GM12878 (cell line): Measurements from ENCODE around the gene CCL7. TPM values are rescaled to one million over a fixed set of nuclear protein-coding genes. Genes with fewer than 3 reads are reported as not detected.

Source experiments
- polyA plus RNA-seq, 11 experiments: library from polyadenylated mRNA; depleted of rRNA in 4 of 11; unstranded in 6 of 11; stranded (reverse) in 5 of 11; fragments of >200 nt; fragmentation: Nextera tagmentation in 4 of 11; fragmentation: Illumina TruSeq in 1 of 11; extraction: Ambion mirVana in 4 of 11; extraction: Trizol in 1 of 11; gene quantifications; 1 replicate in 1 of 11; 2 replicates in 10 of 11; pipeline versions ENCODE4 v1.2.1 to v1.2.3, GENCODE V29; 2011 to 2016; ENCODE audit warnings: inconsistent platforms in 2 of 11, missing spikeins in 2 of 11, low read depth in 1 of 11
- total RNA-seq, 4 experiments: library from RNA; depleted of rRNA in 3 of 4; stranded (reverse); fragments of >200 nt in 3 of 4; fragmentation: Illumina TruSeq in 1 of 4; extraction: Trizol in 1 of 4; gene quantifications; 2 replicates each; pipeline versions ENCODE4 v1.2.1 to v1.2.3, GENCODE V29; 2013 to 2021

CCL7 gene
- total and polyA plus RNA-seq, 10 of the 15 experiments (the other 5 are each of a cell fraction or from before 2014, with no cell fraction given): not detected

Other genes with a start within 250 kb of the CCL7 start
- not detected in 2 replicates for gene CCL2, start 14.9 kb upstream of the CCL7 start, total RNA-seq (2014; rRNA removed)
- not detected in 2 replicates for gene CCL2, start 14.9 kb upstream of the CCL7 start, total RNA-seq (2014; rRNA removed; fragmentation: Illumina TruSeq; extraction: Trizol)
- not detected in 2 replicates for gene CCL2, start 14.9 kb upstream of the CCL7 start, total RNA-seq (2021)
- gene CCL2, start 14.9 kb upstream of the CCL7 start, polyA plus RNA-seq (2011; rRNA removed): 0.13 and 0.16 TPM in 2 replicates
- gene CCL2, start 14.9 kb upstream of the CCL7 start, polyA plus RNA-seq (2014; fragmentation: Illumina TruSeq; extraction: Trizol): not detected in 2 replicates
- gene CCL2, start 14.9 kb upstream of the CCL7 start, polyA plus RNA-seq (2014; fragmentation: Nextera tagmentation; extraction: Ambion mirVana): not detected
- not detected in 2 replicates for gene CCL2, start 14.9 kb upstream of the CCL7 start, polyA plus RNA-seq (2014; rRNA removed)
- gene CCL2, start 14.9 kb upstream of the CCL7 start, polyA plus RNA-seq (2016; fragmentation: Nextera tagmentation; extraction: Ambion mirVana): under 1 TPM in 1 of 2 experiments, not detected in 1; 0.18 TPM
- gene CCL11, start 15.5 kb downstream of the CCL7 start, total RNA-seq (2014; rRNA removed): not detected in 2 replicates
- not detected in 2 replicates for gene CCL11, start 15.5 kb downstream of the CCL7 start, total RNA-seq (2014; rRNA removed; fragmentation: Illumina TruSeq; extraction: Trizol)
- not detected in 2 replicates for gene CCL11, start 15.5 kb downstream of the CCL7 start, total RNA-seq (2021)
- gene CCL11, start 15.5 kb downstream of the CCL7 start, polyA plus RNA-seq (2011; rRNA removed): not detected in 2 replicates
- not detected in 2 replicates for gene CCL11, start 15.5 kb downstream of the CCL7 start, polyA plus RNA-seq (2014; fragmentation: Illumina TruSeq; extraction: Trizol)
- gene CCL11, start 15.5 kb downstream of the CCL7 start, polyA plus RNA-seq (2014; fragmentation: Nextera tagmentation; extraction: Ambion mirVana): not detected
- gene CCL11, start 15.5 kb downstream of the CCL7 start, polyA plus RNA-seq (2014; rRNA removed): not detected in 2 replicates
- not detected for gene CCL11, start 15.5 kb downstream of the CCL7 start, polyA plus RNA-seq (2016; fragmentation: Nextera tagmentation; extraction: Ambion mirVana)
- gene CCL8, start 49.2 kb downstream of the CCL7 start, total RNA-seq (2014; rRNA removed): not detected in 2 replicates
- gene CCL8, start 49.2 kb downstream of the CCL7 start, total RNA-seq (2014; rRNA removed; fragmentation: Illumina TruSeq; extraction: Trizol): not detected in 2 replicates
- not detected in 2 replicates for gene CCL8, start 49.2 kb downstream of the CCL7 start, total RNA-seq (2021)
- gene CCL8, start 49.2 kb downstream of the CCL7 start, polyA plus RNA-seq (2011; rRNA removed): not detected in 2 replicates
- not detected in 2 replicates for gene CCL8, start 49.2 kb downstream of the CCL7 start, polyA plus RNA-seq (2014; fragmentation: Illumina TruSeq; extraction: Trizol)
- not detected for gene CCL8, start 49.2 kb downstream of the CCL7 start, polyA plus RNA-seq (2014; fragmentation: Nextera tagmentation; extraction: Ambion mirVana)
- gene CCL8, start 49.2 kb downstream of the CCL7 start, polyA plus RNA-seq (2014; rRNA removed): not detected in 2 replicates
- not detected for gene CCL8, start 49.2 kb downstream of the CCL7 start, polyA plus RNA-seq (2016; fragmentation: Nextera tagmentation; extraction: Ambion mirVana)
- gene CCL13, start 86.3 kb downstream of the CCL7 start, total RNA-seq (2014; rRNA removed): not detected in 2 replicates
- not detected in 2 replicates for gene CCL13, start 86.3 kb downstream of the CCL7 start, total RNA-seq (2014; rRNA removed; fragmentation: Illumina TruSeq; extraction: Trizol)
- not detected in 2 replicates for gene CCL13, start 86.3 kb downstream of the CCL7 start, total RNA-seq (2021)
- gene CCL13, start 86.3 kb downstream of the CCL7 start, polyA plus RNA-seq (2011; rRNA removed): not detected in 2 replicates
- not detected in 2 replicates for gene CCL13, start 86.3 kb downstream of the CCL7 start, polyA plus RNA-seq (2014; fragmentation: Illumina TruSeq; extraction: Trizol)
- not detected for gene CCL13, start 86.3 kb downstream of the CCL7 start, polyA plus RNA-seq (2014; fragmentation: Nextera tagmentation; extraction: Ambion mirVana)
- gene CCL13, start 86.3 kb downstream of the CCL7 start, polyA plus RNA-seq (2014; rRNA removed): not detected in 2 replicates
- gene CCL13, start 86.3 kb downstream of the CCL7 start, polyA plus RNA-seq (2016; fragmentation: Nextera tagmentation; extraction: Ambion mirVana): not detected
- gene CCL1, start 93.0 kb downstream of the CCL7 start, total RNA-seq (2014; rRNA removed): 0.28 and 0.33 TPM in 2 replicates
- not detected in 2 replicates for gene CCL1, start 93.0 kb downstream of the CCL7 start, total RNA-seq (2014; rRNA removed; fragmentation: Illumina TruSeq; extraction: Trizol)
- 0.54 TPM in 1 of 2 replicates, not detected in the other for gene CCL1, start 93.0 kb downstream of the CCL7 start, total RNA-seq (2021)
- 0.14 TPM in 1 of 2 replicates, not detected in the other for gene CCL1, start 93.0 kb downstream of the CCL7 start, polyA plus RNA-seq (2011; rRNA removed)
- gene CCL1, start 93.0 kb downstream of the CCL7 start, polyA plus RNA-seq (2014; fragmentation: Illumina TruSeq; extraction: Trizol): not detected in 2 replicates
- 1 to 10 TPM in 1 of 2 experiments, under 1 TPM in 1; 0.84 to 1.8 TPM for gene CCL1, start 93.0 kb downstream of the CCL7 start, polyA plus RNA-seq (2014; fragmentation: Nextera tagmentation; extraction: Ambion mirVana)
- 0.28 and 0.40 TPM in 2 replicates for gene CCL1, start 93.0 kb downstream of the CCL7 start, polyA plus RNA-seq (2014; rRNA removed)
- under 1 TPM in 1 of 2 experiments, not detected in 1; 0.40 TPM for gene CCL1, start 93.0 kb downstream of the CCL7 start, polyA plus RNA-seq (2016; fragmentation: Nextera tagmentation; extraction: Ambion mirVana)